ENCODE measurements around the gene CDC42BPA. TPM values are rescaled to one million over a fixed set of nuclear protein-coding genes. Genes with fewer than 3 reads are reported as not detected.
"Not testable (repeated sequence)": the region's sequence is repeated elsewhere in the genome, so short reads cannot be mapped to it uniquely, and the experiment has no call there.

Gene CDC42BPA
- total and polyA plus RNA-seq, 7 experiments from 2014 or later = 0.05 to 2.0 (median 1.2) TPM; not detected in 1

GRCh38 chr1:227105291-227105690 is 213.0 kb downstream of the CDC42BPA start:
- POLR2A ChIA-PET; H3K9me3 ChIP-seq (ENCODE audit: control insufficient read depth in 2 of 3, low read length in 3 of 3); H3K4me1 Mint-ChIP-seq; H3K27ac ChIP-seq (ENCODE audit: low read depth, low read length); ATAC-seq; H3K4me1 ChIP-seq (ENCODE audit: control insufficient read depth in 2 of 2, insufficient read depth in 2 of 2, low read length in 2 of 2); H3K4me3 ChIP-seq (ENCODE audit: low read length); H3K27ac Mint-ChIP-seq; DNase-seq; CTCF ChIA-PET; intact Hi-C loops (cut with micrococcal nuclease); H3K36me3 ChIP-seq (ENCODE audit: control insufficient read depth in 2 of 3, insufficient read depth in 3 of 3, low read length in 3 of 3); H3K27me3 ChIP-seq (ENCODE audit: control insufficient read depth in 2 of 2, insufficient read depth in 2 of 2, low read length in 2 of 2); H3K36me3 Mint-ChIP-seq; H3K4me3 Mint-ChIP-seq; H3K9me3 Mint-ChIP-seq: not testable (repeated sequence)
- H3K27me3 Mint-ChIP-seq = peaks cover 15 to 29% (median 21%) of the 10 kb centered on the region in 5 donors

- Histone ChIP-seq H3K36me3 (ENCODE audit: control insufficient read depth in 2 of 3, insufficient read depth in 3 of 3, low read length in 3 of 3) (no peaks in the 10 kb centered on the region), H3K27me3 (ENCODE audit: control insufficient read depth in 2 of 2, insufficient read depth in 2 of 2, low read length in 2 of 2) (no peaks in the 10 kb centered on the region), H3K4me3 (ENCODE audit: low read length) (no peak overlapping the region), H3K27ac (ENCODE audit: low read depth, low read length) (no peak overlapping the region), H3K4me1 (ENCODE audit: control insufficient read depth in 2 of 2, insufficient read depth in 2 of 2, low read length in 2 of 2) (no peaks in the 10 kb centered on the region), H3K9me3 (ENCODE audit: control insufficient read depth in 2 of 3, low read length in 3 of 3) (no peaks in the 10 kb centered on the region)
- no peak overlapping the region for H3K4me3 Mint-ChIP-seq
- no peaks in the 10 kb centered on the region for H3K9me3 Mint-ChIP-seq
- H3K36me3 Mint-ChIP-seq = no peaks in the 10 kb centered on the region
- no peak for ATAC-seq
- H3K4me1 Mint-ChIP-seq = no peaks in the 10 kb centered on the region
- H3K27ac Mint-ChIP-seq = no peak overlapping the region
- intact Hi-C loops (cut with micrococcal nuclease) = no loop called here
- DNase-seq = no peak
- H3K27me3 Mint-ChIP-seq = peaks cover 8 to 22% (median 12%) of the 10 kb centered on the region in 5 donors
- POLR2A ChIA-PET = no interaction called here
- CTCF ChIA-PET = no interaction called here
These were observed 216.2 kb downstream of the CDC42BPA start for GRCh38 chr1:227102056-227102455.

GRCh38 chr1:227094249-227094966 is 223.9 kb downstream of the CDC42BPA start:
- Histone ChIP-seq H3K4me3 (ENCODE audit: low read length) (no peak overlapping the region), H3K36me3 (ENCODE audit: control insufficient read depth in 2 of 3, insufficient read depth in 3 of 3, low read length in 3 of 3) (no peaks in the 10 kb centered on the region), H3K4me1 (ENCODE audit: control insufficient read depth in 2 of 2, insufficient read depth in 2 of 2, low read length in 2 of 2) (no peaks in the 10 kb centered on the region), H3K9me3 (ENCODE audit: control insufficient read depth in 2 of 3, low read length in 3 of 3) (no peaks in the 10 kb centered on the region), H3K27me3 (ENCODE audit: control insufficient read depth in 2 of 2, insufficient read depth in 2 of 2, low read length in 2 of 2) (no peaks in the 10 kb centered on the region), H3K27ac (ENCODE audit: low read depth, low read length) (no peak overlapping the region)
- ATAC-seq = no peak
- Mint-ChIP-seq H3K27me3 (no peaks in the 10 kb centered on the region), H3K27ac (no peak overlapping the region), H3K9me3 (no peaks in the 10 kb centered on the region), H3K4me3 (no peak overlapping the region), H3K4me1 (no peaks in the 10 kb centered on the region), H3K36me3 (no peaks in the 10 kb centered on the region)
- intact Hi-C loops (cut with micrococcal nuclease) = no loop called here
- no peak for DNase-seq
- ChIA-PET CTCF (no interaction called here), POLR2A (no interaction called here)

- Mint-ChIP-seq H3K27ac (no peak overlapping the region), H3K36me3 (no peaks in the 10 kb centered on the region), H3K4me3 (no peak overlapping the region), H3K27me3 (peaks cover 0 to 2% (median 0%) of the 10 kb centered on the region in 5 donors), H3K9me3 (no peaks in the 10 kb centered on the region), H3K4me1 (no peaks in the 10 kb centered on the region)
- Histone ChIP-seq H3K9me3 (ENCODE audit: control insufficient read depth in 2 of 3, low read length in 3 of 3) (no peaks in the 10 kb centered on the region), H3K36me3 (ENCODE audit: control insufficient read depth in 2 of 3, insufficient read depth in 3 of 3, low read length in 3 of 3) (no peaks in the 10 kb centered on the region), H3K4me3 (ENCODE audit: low read length) (no peak overlapping the region), H3K4me1 (ENCODE audit: control insufficient read depth in 2 of 2, insufficient read depth in 2 of 2, low read length in 2 of 2) (no peaks in the 10 kb centered on the region), H3K27me3 (ENCODE audit: control insufficient read depth in 2 of 2, insufficient read depth in 2 of 2, low read length in 2 of 2) (no peaks in the 10 kb centered on the region), H3K27ac (ENCODE audit: low read depth, low read length) (no peak overlapping the region)
- ChIA-PET POLR2A (no interaction called here), CTCF (no interaction called here)
- ATAC-seq (no peak), DNase-seq (no peak)
- intact Hi-C loops (cut with micrococcal nuclease) = no loop called here
These were observed 225.0 kb downstream of the CDC42BPA start for GRCh38 chr1:227093309-227093708.

GRCh38 chr1:227092069-227092468 is 226.2 kb downstream of the CDC42BPA start:
- H3K4me3 ChIP-seq (ENCODE audit: low read length) = no peak overlapping the region
- no peaks in the 10 kb centered on the region for H3K36me3 ChIP-seq (ENCODE audit: control insufficient read depth in 2 of 3, insufficient read depth in 3 of 3, low read length in 3 of 3)
- Mint-ChIP-seq H3K4me1 (no peaks in the 10 kb centered on the region), H3K36me3 (no peaks in the 10 kb centered on the region), H3K27me3 (peaks cover 0 to 7% (median 2%) of the 10 kb centered on the region in 5 donors), H3K9me3 (no peaks in the 10 kb centered on the region), H3K27ac (no peak overlapping the region), H3K4me3 (no peak overlapping the region)
- no peaks in the 10 kb centered on the region for H3K27me3 ChIP-seq (ENCODE audit: control insufficient read depth in 2 of 2, insufficient read depth in 2 of 2, low read length in 2 of 2)
- intact Hi-C loops (cut with micrococcal nuclease) = no loop called here
- no peaks in the 10 kb centered on the region for H3K9me3 ChIP-seq (ENCODE audit: control insufficient read depth in 2 of 3, low read length in 3 of 3)
- ChIA-PET POLR2A (no interaction called here), CTCF (no interaction called here)
- DNase-seq (no peak), ATAC-seq (no peak)
- no peaks in the 10 kb centered on the region for H3K4me1 ChIP-seq (ENCODE audit: control insufficient read depth in 2 of 2, insufficient read depth in 2 of 2, low read length in 2 of 2)
- no peak overlapping the region for H3K27ac ChIP-seq (ENCODE audit: low read depth, low read length)

GRCh38 chr1:227086636-227087035 is 231.7 kb downstream of the CDC42BPA start:
- Histone ChIP-seq H3K9me3 (ENCODE audit: control insufficient read depth in 2 of 3, low read length in 3 of 3) (no peaks in the 10 kb centered on the region), H3K27me3 (ENCODE audit: control insufficient read depth in 2 of 2, insufficient read depth in 2 of 2, low read length in 2 of 2) (no peaks in the 10 kb centered on the region), H3K4me1 (ENCODE audit: control insufficient read depth in 2 of 2, insufficient read depth in 2 of 2, low read length in 2 of 2) (no peaks in the 10 kb centered on the region), H3K4me3 (ENCODE audit: low read length) (no peak overlapping the region), H3K27ac (ENCODE audit: low read depth, low read length) (no peak overlapping the region), H3K36me3 (ENCODE audit: control insufficient read depth in 2 of 3, insufficient read depth in 3 of 3, low read length in 3 of 3) (no peaks in the 10 kb centered on the region)
- DNase-seq (no peak), ATAC-seq (no peak)
- Mint-ChIP-seq H3K36me3 (peaks cover 0 to 14% (median 8%) of the 10 kb centered on the region in 5 donors), H3K4me3 (no peak overlapping the region), H3K27me3 (peaks cover 0 to 18% (median 12%) of the 10 kb centered on the region in 5 donors), H3K4me1 (no peaks in the 10 kb centered on the region), H3K9me3 (peaks cover 0 to 25% (median 15%) of the 10 kb centered on the region in 11 donors), H3K27ac (no peak overlapping the region)
- intact Hi-C loops (cut with micrococcal nuclease) = no loop called here
- POLR2A ChIA-PET = no interaction called here
- CTCF ChIA-PET = no interaction called here

GRCh38 chr1:227082999-227083746 is 235.1 kb downstream of the CDC42BPA start:
- Histone ChIP-seq H3K27me3 (ENCODE audit: control insufficient read depth in 2 of 2, insufficient read depth in 2 of 2, low read length in 2 of 2) (no peaks in the 10 kb centered on the region), H3K9me3 (ENCODE audit: control insufficient read depth in 2 of 3, low read length in 3 of 3) (no peaks in the 10 kb centered on the region), H3K4me1 (ENCODE audit: control insufficient read depth in 2 of 2, insufficient read depth in 2 of 2, low read length in 2 of 2) (no peaks in the 10 kb centered on the region), H3K27ac (ENCODE audit: low read depth, low read length) (no peak overlapping the region), H3K4me3 (ENCODE audit: low read length) (no peak overlapping the region), H3K36me3 (ENCODE audit: control insufficient read depth in 2 of 3, insufficient read depth in 3 of 3, low read length in 3 of 3) (no peaks in the 10 kb centered on the region)
- H3K27me3 Mint-ChIP-seq = peaks cover 0 to 21% (median 15%) of the 10 kb centered on the region in 5 donors
- peaks cover 0 to 25% (median 15%) of the 10 kb centered on the region in 11 donors for H3K9me3 Mint-ChIP-seq
- no peak for ATAC-seq
- intact Hi-C loops (cut with micrococcal nuclease) = no loop called here
- POLR2A ChIA-PET = no interaction called here
- no peak overlapping the region for H3K27ac Mint-ChIP-seq
- H3K4me3 Mint-ChIP-seq = no peak overlapping the region
- H3K36me3 Mint-ChIP-seq = peaks cover 0 to 14% (median 8%) of the 10 kb centered on the region in 5 donors
- CTCF ChIA-PET = no interaction called here
- DNase-seq = no peak
- no peaks in the 10 kb centered on the region for H3K4me1 Mint-ChIP-seq

Measured in naive thymus-derived CD4-positive, alpha-beta T cell (primary cell).